Measurements from ENCODE around the gene ZNF385D. TPM values are rescaled to one million over a fixed set of nuclear protein-coding genes. Genes with fewer than 3 reads are reported as not detected.

The ZNF385D gene
- total and polyA plus RNA-seq, 12 donors: 0.09 to 1.3 (median 0.63) TPM

DNA sequence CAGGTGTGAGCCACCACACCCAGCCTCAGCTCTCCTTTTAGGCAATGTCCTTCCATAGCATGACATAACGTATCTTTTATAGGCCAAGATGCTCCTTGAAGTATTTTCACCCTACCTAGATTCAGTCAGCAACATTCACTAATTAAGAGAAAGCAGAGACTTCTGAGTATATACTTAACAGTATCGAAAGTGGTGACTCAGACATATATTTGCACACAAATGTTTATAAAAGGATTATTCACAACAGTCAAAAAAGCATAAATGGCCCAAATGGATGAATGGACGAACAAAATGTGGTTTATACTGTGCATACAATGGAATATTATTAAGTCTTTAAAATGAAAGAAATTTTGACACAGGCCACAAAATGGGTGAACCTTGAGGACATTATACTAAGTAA lies 108.6 kb downstream of the ZNF385D start:
- Histone ChIP-seq H3K27ac (no peak overlapping the region), H3K4me1 (replicated peaks in 1 of 2) (no peaks in the 10 kb centered on the region), H3K36me3 (replicated peaks in 1 of 2) (no peaks in the 10 kb centered on the region), H3K9me3 (replicated peaks in 1 of 3) (no peaks in the 10 kb centered on the region), H3K4me3 (no peak overlapping the region), H3K27me3 (no peaks in the 10 kb centered on the region)
- intact Hi-C loops (cut with DNase I): no loop called here
- no peak for TF ChIP-seq POLR2A (IDR thresholded peaks at IDR 0.05)
- TF ChIP-seq, protein P1, sequence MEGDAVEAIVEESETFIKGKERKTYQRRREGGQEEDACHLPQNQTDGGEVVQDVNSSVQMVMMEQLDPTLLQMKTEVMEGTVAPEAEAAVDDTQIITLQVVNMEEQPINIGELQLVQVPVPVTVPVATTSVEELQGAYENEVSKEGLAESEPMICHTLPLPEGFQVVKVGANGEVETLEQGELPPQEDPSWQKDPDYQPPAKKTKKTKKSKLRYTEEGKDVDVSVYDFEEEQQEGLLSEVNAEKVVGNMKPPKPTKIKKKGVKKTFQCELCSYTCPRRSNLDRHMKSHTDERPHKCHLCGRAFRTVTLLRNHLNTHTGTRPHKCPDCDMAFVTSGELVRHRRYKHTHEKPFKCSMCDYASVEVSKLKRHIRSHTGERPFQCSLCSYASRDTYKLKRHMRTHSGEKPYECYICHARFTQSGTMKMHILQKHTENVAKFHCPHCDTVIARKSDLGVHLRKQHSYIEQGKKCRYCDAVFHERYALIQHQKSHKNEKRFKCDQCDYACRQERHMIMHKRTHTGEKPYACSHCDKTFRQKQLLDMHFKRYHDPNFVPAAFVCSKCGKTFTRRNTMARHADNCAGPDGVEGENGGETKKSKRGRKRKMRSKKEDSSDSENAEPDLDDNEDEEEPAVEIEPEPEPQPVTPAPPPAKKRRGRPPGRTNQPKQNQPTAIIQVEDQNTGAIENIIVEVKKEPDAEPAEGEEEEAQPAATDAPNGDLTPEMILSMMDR (IDR thresholded peaks at IDR 0.05): no peak
- no peak for DNase-seq
- WGBS, 4 donors: 70 to 79% (median 74%) methylated on average over 3 of the region's 3 CpGs

DNA sequence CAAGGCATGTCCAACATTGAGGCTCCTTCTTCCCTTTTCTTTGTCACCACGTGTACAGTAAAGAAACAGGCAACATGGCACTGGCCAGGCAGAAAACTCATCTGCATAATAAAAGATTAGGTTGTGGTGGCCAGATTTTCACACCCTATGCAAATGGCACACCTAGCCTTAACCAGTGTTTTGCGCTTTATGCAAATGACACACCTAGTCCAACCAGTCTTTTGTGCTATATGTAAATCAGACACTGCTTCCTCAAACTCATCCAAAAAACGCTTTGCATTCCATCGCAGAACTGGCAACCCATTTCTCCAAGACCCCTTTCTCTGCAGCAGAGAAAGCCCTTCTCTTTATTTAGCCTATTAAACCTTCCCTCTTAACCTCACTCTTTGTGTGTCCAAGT lies 109.1 kb downstream of the ZNF385D start:
- TF ChIP-seq, protein P1 (IDR thresholded peaks at IDR 0.05): no peak
- TF ChIP-seq POLR2A (IDR thresholded peaks at IDR 0.05): no peak
- no peak for DNase-seq
- H3K27ac ChIP-seq: no peak overlapping the region
- no peaks in the 10 kb centered on the region for H3K4me1 ChIP-seq (replicated peaks in 1 of 2)
- WGBS, 4 donors: 70 to 77% (median 77%) methylated on average over 4 of the region's 4 CpGs
- no peaks in the 10 kb centered on the region for H3K27me3 ChIP-seq
- H3K9me3 ChIP-seq (replicated peaks in 1 of 3): no peaks in the 10 kb centered on the region
- no peaks in the 10 kb centered on the region for H3K36me3 ChIP-seq (replicated peaks in 1 of 2)
- H3K4me3 ChIP-seq: no peak overlapping the region
- intact Hi-C loops (cut with DNase I): no loop called here

- Histone ChIP-seq H3K9me3 (replicated peaks in 1 of 3) (no peaks in the 10 kb centered on the region), H3K4me1 (replicated peaks in 1 of 2) (no peaks in the 10 kb centered on the region), H3K27me3 (no peaks in the 10 kb centered on the region), H3K4me3 (no peak overlapping the region), H3K27ac (no peak overlapping the region), H3K36me3 (replicated peaks in 1 of 2) (no peaks in the 10 kb centered on the region)
- DNase-seq: no peak
- TF ChIP-seq, protein P1 (IDR thresholded peaks at IDR 0.05): no peak
- no peak for TF ChIP-seq POLR2A (IDR thresholded peaks at IDR 0.05)
- 73 to 81% (median 80%) methylated on average over 2 of the region's 2 CpGs for WGBS, 4 donors
- intact Hi-C loops (cut with DNase I): no loop called here
These were observed 112.5 kb downstream of the ZNF385D start for GRCh38 chr3:21638488-21638887.

DNA sequence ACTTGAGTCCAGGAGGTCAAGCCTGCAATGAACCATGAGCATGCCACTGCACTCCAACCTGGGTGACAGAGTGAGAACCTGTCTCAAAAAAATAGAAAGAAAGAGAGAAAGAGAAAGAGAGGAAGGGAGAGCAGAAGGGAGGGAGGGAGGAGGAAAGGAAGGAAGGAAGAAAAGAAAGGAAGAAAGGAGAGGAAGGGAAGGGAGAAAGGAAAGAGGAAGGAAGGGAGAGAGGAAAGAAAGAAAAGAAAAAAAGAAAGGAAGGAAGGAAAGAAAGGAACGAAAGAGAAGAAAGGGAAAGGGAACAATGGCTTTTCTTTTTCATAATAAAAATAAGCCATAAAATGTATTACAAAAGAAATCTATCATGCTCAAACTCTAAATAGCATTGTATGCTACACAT lies 116.9 kb downstream of the ZNF385D start:
- no peak for DNase-seq
- no peaks in the 10 kb centered on the region for H3K27me3 ChIP-seq
- H3K9me3 ChIP-seq (replicated peaks in 1 of 3): no peaks in the 10 kb centered on the region
- H3K4me3 ChIP-seq: no peak overlapping the region
- intact Hi-C loops (cut with DNase I): no loop called here
- H3K4me1 ChIP-seq (replicated peaks in 1 of 2): no peaks in the 10 kb centered on the region
- 61 to 75% (median 67%) methylated on average over 1 of the region's 1 CpG for WGBS, 4 donors
- no peak overlapping the region for H3K27ac ChIP-seq
- TF ChIP-seq, protein P1 (IDR thresholded peaks at IDR 0.05): no peak
- TF ChIP-seq POLR2A (IDR thresholded peaks at IDR 0.05): no peak
- no peaks in the 10 kb centered on the region for H3K36me3 ChIP-seq (replicated peaks in 1 of 2)
